ENCODE results near the gene CBFA2T3.
"Not testable (repeated sequence)": the region's sequence is repeated elsewhere in the genome, so short reads cannot be mapped to it uniquely, and the experiment has no call there.

The CBFA2T3 gene

DNA sequence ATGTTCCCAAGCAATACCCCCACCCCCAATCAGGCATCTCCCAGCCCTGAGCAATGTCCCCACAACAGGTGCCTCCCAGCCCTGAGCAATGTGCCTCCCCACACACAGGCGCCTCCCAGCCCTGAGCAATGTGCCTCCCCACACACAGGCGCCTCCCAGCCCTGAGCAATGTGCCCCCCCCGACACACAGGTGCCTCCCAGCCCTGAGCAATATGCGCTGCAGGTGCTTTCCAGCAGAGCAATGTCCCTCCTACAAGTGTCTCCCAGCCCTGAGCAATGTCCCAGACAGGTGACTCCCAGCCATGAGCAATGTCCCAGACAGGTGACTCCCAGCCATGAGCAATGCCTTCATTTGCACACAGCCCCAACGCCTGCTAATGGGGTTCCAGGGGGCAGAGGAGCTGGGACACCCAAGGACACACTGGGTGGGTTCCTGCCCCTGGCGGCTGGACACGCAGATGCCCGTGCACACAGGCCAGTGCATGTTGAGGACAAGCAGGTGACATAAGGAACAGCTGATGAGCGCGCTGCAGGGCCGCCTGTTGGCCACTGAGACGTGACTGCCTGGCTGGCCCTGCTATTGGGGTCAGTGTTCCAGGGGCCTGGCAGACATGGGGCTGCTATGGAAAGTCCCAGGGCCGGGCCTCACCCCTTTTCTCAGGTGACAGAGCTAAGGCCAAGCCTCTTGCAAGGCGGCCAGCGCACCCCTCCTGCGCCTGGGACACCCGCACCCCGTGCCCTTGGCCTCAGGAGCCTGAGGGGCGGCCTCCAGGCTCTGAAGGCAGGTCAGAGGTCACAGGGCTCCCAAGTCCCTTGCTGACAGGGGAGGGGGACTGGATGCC lies 83.7 kb downstream of the CBFA2T3 start:
- no peak for DNase-seq

DNA sequence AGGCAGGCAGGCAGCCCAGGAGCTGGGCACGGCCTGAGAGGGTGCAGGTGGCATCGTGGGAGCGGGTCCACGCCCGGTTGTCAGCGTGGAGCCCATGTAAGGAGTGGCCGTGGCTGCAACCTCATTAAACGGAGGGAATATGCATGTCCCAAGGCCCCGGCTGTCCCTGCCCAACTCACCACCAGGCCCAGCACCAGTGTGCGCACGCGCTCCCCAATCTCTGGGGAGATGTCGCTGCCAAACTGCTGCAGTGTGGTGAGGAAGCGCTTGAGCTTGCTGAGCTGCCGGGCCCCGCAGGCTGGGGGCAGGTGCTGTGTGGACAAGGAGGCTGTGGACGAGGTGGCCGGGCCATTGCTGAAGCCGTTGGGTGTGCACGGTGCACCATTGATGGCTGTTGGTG lies 84.9 kb downstream of the CBFA2T3 start:
- no peak for DNase-seq

DNA sequence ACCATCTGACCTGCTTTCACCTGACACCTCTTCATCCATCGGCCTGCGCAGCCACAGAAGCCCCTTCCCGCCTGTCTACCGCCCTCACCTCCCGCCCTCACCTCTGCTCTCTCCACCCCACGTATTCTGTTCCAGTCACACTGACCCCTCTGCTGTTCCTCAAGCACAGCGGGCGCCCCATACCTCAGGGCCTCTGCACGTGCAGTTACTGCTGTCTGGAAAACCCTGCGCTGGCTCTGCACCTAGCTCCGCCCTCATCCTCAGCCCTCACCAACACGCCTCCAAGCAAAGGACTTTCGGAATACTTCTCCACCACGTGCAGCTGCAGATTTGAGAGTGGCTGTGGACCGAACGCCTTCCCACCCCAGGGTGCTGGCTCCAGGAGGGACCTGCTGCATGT lies 85.9 kb downstream of the CBFA2T3 start:
- DNase-seq: no peak

DNA sequence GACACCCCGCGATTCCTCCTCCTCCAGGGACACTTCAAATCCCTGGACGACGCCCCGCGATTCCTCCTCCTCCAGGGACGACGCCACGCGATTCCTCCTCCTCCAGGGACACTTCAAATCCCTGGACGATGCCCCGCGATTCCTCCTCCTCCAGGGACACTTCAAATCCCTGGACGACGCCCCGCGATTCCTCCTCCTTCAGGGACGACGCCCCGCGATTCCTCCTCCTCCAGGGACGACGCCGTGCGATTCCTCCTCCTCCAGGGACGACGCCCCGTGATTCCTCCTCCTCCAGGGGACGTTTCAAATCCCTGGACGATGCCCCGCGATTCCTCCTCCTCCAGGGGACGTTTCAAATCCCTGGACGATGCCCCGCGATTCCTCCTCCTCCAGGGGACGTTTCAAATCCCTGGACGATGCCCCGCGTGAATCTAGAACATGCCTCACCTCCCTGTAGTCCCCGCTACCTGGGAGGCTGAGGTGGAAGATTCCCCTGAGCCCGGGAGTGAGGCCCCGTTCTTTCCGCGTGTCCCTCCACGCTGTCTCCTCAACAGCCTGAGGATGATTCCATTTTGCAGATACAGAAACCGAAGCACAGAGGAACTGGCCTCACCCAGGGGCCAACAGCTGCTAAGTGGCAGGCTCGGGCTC lies 87.2 kb downstream of the CBFA2T3 start:
- not testable (repeated sequence) for DNase-seq

DNA sequence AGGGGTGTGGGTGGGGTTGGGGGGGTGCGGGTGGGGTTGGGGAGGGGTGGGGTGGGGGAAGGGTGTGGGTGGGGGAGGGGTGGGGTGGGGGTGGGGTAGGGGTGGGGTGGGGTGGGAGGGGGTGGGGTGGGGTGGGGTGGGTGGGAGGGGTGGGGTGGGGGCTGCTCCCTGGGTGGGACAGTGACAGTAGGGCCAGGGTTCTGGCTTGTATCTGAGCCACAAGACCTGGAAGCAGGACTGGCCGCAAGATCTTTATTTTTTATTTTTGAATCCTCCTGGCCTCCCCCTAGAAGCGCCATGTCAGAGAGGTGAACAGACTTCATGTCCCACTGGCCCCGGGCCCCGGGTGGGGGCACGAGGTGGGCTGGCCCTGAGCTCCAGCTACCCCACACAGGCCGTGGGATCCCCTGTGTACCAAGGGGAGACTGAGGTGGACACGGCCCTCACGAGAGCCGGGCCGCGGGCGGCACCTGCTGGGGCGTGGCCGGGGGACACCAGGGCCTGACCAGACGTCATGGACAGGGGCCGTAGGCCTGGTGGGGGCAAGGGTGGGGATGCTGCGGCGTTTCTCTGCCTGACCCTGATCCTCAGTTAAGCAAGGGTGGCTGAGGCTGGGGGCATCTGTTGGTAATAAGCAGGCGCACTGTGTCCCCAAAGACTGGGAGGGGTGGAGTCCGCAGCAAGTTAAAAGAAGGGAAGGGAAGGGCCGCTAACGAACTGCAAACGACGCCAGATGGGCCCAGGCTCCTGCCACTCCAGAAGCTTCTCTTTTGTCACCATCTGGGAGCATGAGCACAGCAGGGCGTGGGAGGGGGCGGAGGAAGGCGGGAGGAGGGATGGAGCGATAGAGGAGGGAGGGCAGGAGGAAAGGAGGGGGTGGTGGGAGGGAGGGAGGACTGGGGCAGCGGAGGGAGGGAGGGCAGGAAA lies 88.3 kb downstream of the CBFA2T3 start:
- no peak for DNase-seq

DNA sequence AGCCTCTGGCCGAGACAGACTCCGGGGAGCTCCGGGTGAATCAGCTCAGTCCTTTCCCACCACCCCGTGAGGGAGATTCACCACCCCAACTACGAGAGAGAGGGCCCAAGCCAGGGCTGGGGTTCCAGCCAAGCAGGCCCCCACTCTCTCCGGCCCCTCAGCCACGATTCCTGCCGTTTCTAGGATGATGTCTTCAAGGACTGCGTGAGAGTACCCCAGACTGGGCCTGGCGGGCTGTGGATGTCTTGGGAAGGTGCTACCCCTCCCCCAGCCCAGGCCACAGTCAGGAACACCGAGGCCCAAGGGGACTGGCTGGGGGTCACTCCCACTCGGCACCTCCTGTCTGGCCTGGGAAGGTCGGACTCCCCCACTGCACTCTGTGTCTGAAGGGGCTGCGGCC lies 89.0 kb downstream of the CBFA2T3 start:
- DNase-seq: no peak

DNA sequence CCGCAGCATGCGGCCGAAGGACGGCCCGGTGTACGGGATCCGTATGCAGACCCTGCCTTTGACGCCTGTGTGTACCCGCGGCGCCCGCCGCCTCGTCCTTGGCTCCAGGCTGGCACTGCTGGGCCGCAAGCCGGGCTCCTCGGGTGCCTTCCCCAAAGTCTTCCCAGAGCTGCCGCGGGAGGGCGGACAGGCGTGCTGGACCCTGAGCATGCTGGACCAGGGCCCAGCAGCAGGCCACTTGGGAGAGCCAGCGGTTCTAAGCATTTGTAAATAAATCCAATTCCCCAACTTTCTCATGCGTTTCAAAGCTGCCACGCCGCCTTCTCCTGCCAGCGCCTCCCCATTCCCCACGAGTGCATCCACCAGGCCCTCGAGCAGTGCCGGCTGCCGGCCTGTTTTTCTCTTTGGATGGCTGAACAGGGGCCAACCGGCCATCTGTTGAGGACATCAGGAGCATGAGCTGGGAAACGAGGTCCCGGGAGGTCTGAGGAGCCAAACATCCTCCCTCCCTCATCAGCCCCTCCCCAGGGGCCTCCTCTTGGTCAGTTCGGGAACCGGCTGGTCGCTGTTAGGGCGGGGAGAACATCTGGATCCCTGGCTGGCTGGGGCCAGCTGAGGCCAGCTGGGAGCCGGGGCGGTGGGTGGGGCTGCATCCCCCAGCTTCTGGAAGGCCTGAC lies 90.0 kb downstream of the CBFA2T3 start:
- DNase-seq: no peak

DNA sequence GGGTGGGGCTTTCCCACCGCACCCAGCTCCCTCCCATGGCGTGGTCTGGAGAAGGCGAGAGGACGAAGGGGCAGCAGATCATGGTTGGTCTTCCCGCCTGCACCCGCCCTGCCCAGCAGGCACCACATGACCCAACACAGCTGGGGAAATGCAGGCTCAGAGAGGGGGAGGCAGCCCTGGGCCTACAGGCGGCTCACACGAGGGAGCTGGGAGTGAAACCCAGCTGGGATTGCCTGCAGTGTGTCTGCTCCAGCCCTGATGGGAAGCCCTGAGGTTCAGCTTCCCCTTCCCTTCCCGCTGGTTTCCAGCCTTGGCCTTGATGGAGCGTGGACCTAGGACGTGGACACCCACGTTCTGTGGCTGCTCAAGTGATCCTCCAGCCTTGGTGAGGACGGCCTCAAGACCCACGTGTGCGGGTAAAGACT lies 90.6 kb downstream of the CBFA2T3 start:
- no peak for DNase-seq

DNA sequence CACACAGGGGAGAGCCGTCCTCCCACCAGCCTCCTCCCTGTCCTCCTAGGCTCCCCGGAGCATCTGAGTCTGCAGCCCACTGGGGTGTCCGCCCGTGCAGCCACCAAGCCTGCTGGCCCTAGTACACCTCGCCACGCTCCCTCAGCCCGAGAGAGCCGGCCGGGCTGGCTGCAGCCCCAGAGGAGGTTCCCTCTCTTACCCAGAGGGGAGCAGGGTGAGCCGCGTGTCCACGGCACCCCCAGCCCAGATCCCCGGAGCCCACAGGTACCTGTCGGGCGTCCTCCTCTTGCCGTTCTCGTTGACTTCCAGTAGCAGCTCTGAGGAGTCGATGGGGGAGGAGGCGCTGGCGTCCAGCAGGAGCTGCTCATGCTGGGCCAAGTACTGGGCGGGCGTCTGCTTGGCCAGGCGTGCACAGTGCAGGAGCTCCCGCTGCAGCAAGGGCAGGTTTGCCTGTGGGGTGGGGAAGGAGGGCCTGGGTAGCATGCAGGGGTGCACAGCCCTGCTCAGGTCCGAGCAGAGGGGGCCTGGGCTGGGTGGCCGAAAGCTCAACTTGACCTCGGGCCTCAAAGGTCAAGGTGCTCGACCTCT lies 91.2 kb downstream of the CBFA2T3 start:
- DNase-seq: no peak

DNA sequence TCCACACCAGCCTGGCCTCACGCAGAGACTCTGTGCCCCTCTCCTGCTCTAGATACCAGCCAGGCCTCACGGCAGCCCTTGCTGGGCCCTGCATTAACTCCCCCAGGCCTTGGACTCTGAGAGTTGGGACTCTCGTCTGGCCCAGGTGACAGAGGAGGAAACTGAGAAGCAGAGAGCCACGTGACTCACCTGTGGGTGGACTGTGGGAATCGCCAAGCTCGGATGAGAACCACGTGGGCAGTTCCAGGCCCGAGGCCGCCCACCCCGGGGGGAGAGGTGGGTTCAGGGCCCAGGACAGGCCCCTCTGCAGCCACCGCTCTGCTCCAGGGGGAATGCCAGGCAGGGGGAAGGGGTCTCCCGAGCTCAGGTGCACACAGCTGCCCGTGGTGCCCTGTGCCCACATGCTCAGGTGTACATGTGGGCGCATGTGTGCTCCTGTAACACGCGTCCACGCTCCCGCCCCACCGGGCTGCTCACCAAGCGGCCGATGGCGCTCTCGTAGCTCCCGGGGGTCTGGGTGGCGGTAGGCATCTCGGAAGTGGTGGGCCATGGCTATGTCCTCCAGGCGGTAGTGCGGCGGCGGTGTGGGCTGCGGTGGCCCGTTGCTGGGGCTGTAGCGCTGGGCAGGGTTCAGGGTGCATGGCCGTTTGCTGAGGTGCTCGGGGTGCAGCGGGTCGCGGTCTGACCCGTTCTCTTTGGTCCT lies 92.3 kb downstream of the CBFA2T3 start:
- DNase-seq: no peak

DNA sequence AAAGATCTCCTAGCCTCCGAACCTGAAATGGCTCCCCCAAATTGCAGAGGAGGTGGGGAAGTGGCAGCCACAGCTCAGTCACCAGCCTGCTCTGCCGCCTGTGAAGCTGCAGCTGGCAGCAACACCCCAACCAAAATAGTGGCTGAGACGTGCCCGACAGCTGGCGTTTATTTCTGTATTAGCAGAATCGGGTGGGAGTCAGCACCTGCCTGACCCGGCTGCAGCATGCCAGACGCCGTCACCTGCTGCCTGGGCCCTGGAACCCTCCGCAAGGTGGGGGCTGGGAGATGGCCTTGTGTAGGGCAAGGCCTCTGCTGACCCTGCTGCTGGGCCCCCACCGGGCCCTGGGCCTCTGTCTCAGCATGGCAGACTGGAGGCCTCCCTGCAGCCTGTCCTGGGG lies 93.1 kb downstream of the CBFA2T3 start:
- peak in 2 of 56 donors; percentile 5 for DNase-seq

DNA sequence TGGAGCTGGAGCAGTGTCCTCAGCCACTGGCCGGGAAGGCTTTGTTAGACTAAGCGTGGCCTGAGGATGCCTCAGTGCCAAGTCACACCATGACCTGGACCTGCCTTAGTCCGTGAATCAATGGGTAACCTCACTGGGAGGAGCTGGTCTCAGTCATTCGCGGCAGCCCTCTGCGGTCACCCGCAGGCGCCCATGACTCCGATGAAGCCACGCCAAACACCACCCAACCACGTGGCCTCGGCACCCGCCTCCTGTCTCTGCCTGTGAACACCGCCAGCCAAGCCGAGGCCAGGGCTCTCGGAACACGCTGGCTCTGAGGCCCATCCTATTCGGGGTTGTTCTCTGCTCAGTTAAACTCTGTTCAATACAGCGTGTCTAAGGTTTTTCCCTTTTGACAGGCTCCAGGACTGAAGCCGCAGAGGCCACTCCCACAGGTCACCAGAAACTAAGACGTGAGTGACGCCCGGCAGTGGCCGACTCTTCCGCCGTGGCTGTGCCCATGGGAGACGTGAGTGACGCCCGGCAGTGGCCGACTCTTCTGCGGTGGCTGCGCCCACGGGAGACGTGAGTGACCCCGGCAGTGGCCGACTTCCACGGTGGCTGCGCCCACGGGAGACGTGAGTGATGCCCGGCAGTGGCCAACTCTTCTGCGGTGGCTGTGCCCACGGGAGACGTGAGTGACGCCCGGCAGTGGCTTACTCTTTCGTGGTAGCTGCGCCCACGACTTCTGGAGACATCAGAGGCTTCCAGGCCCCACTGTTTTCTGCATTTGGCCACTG lies 93.7 kb downstream of the CBFA2T3 start:
- DNase-seq: no peak

DNA sequence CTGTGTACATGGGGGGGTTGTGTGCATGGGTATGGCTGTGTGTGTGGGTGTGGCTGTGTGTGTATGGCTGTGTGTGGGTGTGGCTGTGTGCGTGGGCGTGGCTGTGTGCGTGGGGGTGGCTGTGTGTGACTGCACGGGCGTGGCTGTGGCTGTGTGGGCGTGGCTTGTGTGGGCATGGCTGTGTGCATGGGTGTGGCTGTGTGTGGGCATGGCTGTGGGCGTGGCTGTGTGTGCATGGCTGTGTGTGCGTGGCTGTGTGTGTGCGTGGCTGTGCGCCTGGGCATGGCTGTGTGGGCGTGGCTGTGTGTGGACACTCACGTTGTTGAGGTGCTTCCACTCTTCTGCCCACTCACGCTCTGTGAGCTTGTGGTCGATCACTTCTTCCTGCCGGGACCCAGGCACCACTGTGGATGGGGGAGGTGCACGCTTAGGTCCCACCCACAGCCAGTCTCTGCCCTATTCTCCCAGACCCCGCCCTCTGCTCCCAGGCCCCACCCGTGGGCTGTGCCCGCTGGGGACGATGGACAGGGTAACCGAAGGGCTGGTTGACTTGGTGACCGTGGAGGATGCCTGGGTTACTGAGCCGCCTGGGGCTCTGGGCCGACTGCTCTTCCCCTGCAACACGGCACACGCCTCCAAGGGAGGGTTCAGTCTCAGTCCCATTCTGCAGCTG lies 94.5 kb downstream of the CBFA2T3 start:
- peak in 4 of 56 donors; percentile 13 to 70 (median 21) for DNase-seq

DNA sequence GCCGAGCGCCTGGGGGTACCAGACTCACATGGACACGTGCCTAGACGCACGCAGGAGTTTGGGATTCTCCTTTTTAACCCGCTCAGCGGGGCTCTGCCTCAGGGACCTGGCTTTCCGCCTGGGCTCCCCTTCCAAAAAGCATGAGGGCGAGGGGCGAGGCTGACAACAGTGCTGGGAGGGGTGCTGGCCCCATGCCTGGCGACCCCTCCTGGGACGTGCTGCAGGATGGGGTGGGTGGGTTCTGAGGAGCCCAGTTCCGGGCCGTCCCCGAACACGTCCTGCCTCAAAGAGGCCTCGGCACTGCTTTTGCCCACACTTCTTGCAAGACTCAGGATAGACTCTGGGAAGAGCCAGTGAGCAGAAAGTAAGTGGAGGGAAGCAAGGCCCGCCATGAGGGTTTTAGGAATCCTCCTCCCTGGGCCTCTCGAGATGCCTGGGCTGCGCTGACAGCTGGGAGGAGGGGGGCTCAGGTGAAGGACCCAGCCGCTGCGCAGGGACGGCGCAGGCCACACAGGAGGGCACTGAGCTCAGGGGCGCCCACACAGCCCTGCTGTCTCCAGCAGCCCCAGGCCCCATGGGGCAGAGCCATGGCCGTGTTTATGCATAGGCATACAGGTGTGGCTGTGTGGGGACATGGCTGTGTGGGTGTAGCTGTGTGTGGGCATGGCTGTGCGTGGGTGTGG lies 95.2 kb downstream of the CBFA2T3 start:
- no peak for DNase-seq

DNA sequence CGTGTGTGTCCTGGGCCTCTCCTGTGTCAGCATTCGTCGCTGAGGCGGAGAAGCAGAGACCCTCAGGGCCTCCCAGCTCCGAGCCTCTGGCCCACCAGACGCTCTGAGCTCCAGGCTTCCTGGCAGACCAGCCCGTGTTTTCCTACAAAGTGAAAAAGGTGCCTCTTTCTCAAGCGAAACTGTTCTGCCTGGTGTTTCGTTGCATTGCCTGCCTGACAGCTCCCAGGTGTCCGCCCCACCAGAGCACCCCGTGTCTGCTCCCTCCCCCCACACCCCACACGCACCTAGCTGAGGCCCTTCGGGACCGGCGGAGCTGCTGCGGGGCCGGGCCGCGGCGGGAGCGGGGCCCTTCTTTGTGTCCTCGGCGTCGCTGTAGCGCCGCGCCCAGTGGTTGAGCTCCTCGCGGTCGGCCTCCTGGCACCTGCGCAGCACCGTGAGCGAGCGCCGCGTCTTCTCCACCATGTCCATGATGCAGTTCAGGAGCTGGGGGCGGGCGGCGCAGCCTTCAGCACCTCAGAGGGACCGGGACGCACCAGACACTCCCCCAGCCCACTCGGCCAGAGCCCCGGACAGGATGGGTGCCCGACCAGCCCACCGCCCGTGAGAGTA lies 95.9 kb downstream of the CBFA2T3 start:
- no peak for DNase-seq

DNA sequence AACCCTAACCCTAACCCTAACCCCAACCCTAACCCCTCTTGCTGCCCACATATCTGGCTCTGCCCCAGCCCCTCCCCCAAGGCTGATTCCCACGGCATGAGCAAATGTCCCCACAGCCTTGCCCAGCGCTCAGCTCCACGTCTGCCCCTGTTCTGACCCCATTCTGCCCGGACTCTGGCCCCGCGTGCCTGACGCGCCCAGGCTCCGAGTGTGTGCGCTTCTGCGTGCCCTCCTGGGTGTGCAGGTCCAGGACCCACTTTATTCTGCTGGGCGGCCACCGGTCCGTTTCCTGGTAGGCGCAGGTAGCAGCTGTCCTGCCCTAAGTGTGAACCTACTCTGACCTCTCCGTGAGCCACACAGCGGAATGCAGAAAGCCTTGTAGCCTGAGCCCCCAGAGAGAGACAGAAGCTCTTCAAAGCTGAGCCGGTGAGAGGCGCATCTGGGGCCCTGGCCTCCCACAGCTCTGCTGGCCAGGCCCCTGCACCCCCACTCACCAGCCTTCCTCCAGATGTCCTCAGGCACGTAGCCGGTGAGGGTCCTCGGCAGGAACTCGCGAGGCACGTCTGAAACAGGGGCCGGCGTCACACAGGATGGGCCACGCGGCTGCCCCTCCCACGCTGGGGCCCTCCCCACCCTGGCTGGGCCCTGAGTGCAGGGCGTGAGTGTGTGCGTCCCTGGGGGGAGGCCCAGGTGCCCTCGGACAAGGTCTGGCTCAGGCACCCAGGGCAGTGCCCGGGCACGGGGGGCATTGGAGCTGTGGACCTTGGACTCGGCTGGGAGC lies 96.6 kb downstream of the CBFA2T3 start:
- DNase-seq: no peak

DNA sequence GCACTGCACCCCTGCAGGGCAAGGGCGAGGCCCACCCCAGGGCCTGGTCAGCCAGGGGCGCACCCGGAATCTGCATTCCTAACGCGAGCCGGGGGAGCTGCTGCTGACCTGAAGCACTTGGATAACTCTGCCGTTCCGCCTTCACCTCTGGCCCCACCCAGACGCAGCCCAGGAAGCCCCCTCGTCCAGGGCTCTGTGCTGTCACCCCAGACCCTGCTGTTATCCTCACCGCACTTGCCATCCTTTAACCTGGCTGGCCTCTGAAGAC lies 97.3 kb downstream of the CBFA2T3 start:
- no peak for DNase-seq

Measured in amygdala (tissue), 56 donors.